GDM1 (cell line): ENCODE data around the gene TNNI2.
"Not testable (repeated sequence)": the region's sequence is repeated elsewhere in the genome, so short reads cannot be mapped to it uniquely, and the experiment has no call there.

Experiments
- DNase-seq: peaks from one replicate; lab custom pipeline; 2025; lab: John Stamatoyannopoulos, UW

The TNNI2 gene

DNA sequence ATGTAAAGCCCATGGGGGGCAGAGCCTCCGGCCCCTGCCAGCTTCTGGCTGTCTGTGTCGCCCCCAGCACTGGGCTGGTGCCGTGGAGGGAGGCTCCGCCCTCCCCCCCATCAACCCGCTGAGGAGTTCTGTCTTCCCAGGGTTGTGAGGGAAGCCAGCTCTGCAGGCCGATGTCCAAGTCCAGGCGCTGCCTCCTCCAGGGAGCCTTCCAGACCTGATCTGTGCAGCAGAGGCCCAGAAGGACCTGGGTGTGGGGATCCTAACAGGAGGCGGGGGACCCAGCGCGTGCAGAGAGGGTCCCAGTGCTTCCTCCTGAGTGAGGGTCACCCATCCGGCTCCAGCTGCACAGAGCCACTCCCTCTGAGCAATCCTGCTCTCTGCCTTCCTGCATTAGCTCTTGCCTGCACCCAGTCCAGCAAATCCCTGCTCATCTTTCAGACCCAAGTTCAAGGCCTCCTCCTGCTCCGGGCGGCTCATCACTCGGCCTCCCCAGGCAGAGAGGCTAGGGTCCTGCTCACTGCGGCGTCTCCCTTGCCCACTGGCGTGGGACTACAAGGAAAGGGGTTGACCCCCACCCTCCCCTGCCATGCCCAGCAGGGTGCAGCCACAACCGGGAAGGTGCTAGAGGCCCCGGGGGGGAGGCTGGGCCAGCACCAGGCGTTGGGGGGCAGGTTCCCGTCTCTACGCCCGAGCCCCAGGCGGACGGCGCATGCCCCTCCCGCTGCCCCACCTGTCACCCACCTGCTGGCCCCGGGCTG lies 36.5 kb downstream of the TNNI2 start:
- no peak for DNase-seq

DNA sequence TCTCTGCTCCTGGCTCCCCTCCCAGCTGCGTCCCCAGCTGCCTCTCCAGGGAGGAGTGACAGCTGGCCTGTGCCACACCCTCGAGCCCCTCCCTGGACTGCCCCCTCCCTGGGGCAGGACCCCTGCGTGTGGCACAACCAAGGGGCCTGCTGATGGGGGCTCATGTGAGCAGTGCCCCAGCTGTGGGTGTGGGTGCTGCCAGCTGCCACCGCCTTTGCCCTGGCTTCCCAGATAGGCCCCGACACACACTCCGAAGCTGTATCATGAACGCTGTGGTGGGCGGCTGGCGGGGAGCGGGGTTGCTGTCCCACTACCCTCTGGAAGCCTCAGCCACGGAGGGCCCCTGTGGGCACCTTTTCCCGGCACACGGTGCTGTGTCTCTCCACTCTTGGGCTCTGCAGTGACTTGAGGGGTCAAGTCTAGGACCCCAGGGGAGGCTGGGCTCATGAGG lies 37.1 kb downstream of the TNNI2 start:
- not testable (repeated sequence) for DNase-seq

DNA sequence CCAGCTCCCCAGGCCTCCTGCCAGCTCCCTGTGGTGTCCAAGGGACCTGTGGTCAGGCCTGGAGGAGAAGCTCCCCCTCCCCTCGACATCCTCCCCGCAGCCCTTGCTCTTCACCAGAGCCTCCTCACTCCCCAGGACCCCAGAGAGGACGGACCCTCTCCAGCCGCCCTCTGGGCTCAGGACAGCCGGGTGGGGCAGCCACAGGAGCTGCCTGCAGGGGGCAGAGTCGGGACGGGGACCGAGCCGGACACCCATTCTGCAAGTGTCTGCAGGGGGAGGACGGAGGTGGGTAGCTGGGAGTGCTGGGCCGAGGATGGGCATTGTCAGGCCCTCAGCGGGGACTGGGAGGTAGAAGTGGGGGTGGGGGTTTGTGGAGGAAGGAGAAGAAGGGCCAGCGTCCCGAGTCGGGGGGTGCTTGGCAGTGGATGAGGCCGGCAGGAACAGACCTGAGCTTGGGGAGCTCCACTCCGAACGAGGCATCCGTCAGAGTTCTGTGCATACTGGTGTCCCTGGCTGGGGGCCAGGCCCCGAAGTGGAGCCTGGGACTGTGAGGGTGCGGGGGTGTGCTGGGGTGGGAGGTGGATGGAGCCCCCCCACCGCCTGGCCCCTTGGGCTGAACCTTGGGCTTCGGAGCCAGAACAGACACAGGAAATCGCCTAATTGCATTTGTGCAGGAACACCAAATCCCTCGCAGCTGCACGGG lies 37.7 kb downstream of the TNNI2 start:
- no peak for DNase-seq

- no peak for DNase-seq
These were observed 38.7 kb downstream of the TNNI2 start for GRCh38 chr11:1877211-1878136.

DNA sequence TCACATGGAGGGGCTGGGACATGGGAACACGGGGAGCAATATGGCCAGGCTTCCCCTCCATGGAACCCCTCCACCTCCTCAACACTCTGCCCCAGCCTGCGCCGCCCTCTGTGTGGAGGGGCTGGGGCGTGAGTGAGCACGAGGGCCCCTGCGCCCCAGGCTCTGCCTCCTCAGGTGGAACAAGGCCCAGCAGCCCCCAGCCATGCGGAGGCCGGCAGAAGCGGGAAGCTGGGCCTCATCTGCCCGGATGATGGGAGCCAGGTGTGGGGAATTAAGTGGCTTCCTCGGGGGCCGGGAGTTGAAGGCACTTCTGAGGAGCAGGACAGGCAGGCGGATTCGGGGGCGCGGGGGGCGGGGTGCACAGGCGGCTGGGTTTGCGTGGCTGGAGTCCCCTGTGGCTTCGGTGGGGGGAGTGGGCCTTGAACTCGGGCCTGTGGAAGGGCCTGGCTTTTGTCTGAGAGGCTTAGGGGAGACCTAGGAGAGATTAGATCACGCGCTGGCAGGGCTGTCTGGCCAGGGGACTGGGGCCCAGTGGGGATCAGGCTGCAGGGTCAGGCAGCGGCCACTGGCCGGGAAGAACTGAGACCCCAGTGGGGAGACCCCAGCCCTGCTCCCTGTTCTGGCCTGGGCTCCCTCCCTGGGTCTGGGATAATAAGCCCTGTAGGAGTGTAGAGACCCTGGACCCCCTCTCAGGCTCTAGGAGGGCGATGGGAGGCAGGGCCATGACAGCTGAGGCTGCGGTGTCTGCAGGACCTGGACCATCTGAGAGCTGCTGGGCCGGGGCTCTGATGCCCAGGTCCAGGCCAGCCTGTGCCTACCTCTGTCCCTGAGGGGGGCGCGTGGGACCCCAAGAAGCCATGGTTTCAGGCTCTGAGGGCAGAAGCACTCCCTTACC lies 39.6 kb downstream of the TNNI2 start:
- DNase-seq, result no peak

DNA sequence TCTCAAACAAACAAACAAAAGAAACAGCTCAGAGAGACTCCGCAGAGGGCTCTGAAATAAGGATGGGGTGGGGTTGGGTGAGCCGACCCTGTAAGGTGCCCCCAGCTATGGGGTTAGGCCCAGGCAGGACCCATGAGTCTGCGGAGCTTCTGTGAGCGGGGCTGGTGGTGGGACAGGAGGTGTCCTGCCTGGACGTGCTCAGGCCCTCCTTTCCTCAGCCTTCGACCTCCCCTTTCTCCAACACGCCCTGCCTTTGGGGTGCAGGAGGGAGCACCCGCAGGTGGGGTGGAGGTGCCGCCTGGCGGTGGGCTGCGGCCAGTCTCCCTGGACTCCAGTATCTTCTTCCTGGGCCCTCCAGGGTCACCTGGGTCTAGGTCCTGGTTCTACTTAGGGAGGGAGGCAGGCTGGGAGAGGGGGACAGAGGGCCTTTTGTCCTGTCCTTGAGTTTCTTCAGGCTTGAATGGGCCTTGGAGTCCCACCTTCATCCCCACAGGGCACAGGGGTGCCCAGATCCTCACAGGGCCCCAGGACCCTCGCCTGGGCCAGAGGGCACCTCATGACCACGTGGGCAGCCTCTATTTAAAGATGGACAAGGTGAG lies 40.7 kb downstream of the TNNI2 start:
- no peak for DNase-seq

GRCh38 chr11:1879941-1880720 lies 41.4 kb downstream of the TNNI2 start:
- DNase-seq, result no peak

DNA sequence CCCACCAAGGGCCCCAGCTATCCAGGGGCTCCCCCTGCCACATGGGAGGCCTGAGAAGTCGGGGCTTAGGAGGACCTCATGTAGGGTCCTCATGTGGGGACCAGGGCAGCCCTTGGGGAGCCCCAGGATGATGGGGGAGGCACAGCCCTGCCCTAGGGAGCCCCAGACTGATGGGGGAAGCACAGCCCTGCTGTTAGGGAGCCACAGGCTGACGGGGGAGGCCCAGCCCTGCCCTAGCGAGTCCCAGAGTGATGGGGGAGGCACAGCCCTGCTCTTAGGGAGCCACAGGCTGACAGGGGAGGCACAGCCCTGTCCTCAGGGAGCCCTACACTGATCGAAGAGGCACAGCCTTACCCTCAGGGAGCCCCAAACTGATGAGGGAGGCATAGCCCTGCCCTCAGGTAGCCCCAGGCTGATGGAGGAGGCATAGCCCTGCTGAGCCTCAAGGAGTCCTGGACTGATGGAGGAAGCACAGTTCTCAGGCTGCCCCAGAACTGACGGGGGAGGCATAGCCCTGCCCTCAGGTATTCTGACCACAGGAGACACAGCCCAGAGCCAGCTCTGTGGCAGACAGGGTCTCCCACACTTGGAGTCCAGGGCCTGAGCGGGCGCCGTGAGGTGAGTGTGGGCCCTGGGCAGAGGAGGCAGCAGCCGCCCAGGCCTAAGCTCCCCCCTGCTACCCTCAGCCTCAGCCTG lies 42.1 kb downstream of the TNNI2 start:
- DNase-seq, result no peak

DNA sequence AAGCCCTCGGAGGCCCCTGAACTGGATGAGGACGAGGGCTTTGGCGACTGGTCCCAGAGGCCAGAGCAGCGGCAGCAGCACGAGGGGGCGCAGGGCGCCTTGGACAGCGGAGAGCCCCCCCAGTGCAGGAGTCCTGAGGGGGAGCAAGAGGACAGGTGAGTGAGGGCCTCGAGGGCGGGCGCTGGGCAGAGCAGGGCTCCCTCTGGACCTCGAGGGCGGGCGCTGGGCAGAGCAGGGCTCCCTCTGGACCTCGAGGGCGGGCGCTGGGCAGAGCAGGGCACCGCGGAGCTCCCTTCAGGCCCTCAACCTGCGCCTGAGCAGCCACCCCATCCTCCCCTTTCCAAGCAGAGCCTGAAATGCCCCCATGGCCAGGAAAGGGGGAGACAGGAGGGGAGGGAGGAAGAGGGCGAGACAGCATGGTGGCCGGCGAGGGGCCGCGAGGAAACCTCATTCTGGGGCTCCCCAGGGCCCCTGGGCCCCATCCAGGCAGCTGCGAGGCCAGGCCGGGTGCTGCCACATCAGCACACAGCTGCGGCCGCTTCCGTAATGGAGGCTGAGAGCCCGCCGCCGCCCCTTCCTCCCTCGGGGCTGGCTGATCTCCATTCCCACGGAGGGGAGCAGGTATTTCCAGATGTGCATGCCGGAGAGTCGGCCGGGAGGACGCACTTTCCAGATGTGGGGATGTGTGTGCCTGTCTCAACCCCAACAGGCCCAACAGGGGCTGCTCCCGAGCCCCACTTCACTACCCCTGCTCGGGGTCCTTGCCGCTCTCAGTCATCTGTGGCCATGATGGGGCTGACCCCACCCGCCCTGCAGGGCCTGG lies 42.9 kb downstream of the TNNI2 start:
- no peak for DNase-seq

DNA sequence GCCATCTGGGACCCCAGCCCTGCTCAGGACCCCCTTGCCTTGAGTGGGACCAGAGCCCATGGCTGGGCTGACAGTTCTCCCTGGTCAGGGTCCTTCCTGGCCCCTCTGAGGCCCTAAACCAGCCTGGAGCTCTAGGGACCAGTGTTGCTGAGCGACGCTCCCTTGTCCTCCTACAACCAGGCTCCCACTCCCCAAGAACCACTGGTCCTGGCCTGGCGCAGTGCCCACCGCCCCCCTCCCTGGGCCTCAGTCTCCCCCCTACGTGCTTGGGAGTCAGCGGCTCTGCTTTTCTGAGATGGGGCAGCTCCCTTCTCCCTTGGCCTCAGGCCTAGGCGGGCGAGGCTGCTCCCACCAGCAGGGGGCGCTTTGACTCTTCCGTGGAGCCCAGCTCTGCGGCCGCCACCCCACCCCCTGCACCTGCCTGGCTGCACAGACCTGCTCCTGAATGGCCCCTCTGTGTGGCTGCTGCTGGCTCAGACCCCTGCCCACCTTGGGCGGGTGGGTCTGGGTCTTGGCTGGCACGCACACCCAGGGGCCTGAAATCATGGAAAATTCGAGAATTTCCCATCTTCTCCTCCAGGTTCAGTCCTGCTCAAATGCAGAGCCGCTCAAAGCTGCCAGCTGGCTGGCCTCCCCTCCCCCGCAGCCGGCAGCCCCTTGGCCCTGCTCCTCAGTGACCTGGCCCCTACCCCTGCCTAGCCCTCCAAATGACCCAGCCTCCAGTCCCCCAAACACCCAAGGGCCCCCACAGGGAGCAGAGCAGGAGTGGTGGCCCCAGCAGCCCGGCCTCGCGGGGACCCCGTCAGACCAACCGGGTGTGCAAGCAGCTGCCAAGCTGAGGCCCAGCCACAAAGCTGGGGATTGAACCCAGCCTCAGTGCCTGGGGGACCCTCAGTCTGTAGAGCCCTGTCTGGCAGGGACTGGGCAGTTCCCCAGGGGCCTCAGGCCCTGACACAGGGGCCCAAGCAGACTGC lies 43.8 kb downstream of the TNNI2 start:
- DNase-seq, result peak; percentile 68

- DNase-seq, result no peak
These were observed 44.8 kb downstream of the TNNI2 start for GRCh38 chr11:1883346-1884302.

DNA sequence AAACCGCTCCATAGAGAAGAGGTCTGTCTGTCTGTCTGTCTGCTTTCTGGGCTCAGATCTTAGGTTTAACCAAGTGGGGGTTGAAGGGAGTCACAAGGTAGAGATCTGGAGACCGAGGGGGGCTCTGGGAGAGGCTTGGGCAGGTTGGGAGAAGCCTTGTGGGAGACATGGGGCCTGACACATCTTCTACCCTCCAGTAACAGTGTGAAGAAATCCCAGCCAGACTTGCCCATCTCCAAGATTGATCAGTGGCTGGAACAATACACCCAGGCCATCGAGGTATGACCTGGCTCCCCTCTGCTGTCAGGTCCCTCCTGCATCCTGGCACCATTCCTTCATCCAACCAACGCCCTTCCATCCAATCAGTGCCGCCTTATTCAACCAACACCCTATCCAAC lies 45.5 kb downstream of the TNNI2 start:
- DNase-seq, result no peak

GRCh38 chr11:1886551-1886950 lies 47.8 kb downstream of the TNNI2 start:
- DNase-seq, result not testable (repeated sequence)

DNA sequence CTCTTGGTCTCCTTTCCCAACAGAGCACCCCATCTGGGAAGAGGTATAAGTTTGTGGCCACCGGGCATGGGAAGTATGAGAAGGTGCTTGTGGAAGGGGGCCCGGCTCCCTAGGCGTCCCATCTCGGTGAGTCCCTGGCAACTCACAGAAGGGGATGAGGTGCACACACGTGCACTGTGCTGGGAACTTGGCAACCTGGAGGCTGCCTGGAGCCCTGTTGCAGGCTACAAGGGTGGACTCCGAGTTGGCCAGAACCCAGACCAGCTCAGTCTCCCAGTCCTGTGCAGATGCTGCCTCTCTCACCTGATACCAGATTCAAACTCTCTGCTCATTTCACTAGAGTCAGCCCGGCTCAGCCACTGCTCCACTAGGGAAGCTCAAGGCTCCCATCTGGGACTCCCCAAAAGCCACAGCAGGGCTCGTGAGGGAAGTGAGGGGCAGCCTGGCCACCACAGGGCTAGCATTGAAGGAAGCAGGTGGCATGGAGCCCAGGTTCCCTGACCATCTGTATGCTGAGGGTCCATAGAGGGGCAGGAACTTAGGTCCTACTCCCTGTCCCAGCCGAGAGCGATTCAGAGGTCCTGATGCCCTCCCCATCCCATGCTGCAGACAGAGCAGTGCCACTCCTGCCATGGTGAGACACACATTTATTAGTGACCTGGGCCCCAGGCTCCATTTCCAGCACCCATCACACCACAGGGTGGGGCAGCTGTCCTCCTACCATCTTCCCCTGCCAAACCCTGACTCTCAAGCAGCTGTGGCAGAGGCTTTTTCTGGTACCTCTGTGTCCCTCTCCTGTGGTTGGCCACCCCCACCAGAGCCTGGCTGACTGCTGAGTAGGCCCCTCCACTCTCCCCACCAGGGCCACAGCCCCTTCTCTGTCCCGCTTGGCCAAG lies 48.9 kb downstream of the TNNI2 start:
- DNase-seq, result no peak

DNA sequence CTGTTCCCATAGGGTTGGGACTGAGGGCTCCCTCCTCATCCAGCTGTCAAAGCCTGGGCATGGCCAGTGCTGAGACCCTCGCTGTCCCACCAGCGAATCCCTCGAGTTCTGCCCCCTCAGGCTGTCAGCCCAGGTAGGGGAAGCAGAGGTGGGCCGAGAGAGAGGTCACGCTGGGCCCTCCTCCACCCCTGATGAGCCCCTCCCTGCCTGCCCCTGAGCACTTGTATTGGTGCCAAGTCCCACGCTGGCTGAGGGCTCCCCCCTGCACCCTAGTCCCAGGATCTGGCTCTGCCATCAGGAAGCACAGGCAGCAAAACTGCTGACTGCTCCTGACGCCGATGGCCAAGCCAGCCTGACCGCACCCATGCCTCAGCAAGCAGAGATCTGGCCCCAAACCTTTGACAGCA lies 49.6 kb downstream of the TNNI2 start:
- no peak for DNase-seq
